Measurements from ENCODE around the gene MYRIP.
"Not testable (repeated sequence)": the region's sequence is repeated elsewhere in the genome, so short reads cannot be mapped to it uniquely, and the experiment has no call there.

MYRIP gene

GRCh38 chr3:40024526-40024925 is 215.1 kb downstream of the MYRIP start:
- DNase-seq (ENCODE audit: low read depth, low spot score): no peak
- H3K4me3 ChIP-seq (ENCODE audit: insufficient read length, low read depth): no peak overlapping the region

GRCh38 chr3:40025892-40026291 is 216.5 kb downstream of the MYRIP start:
- H3K4me3 ChIP-seq (ENCODE audit: insufficient read length, low read depth); H3K9ac ChIP-seq (ENCODE audit: insufficient read length, low read depth); H3K36me3 ChIP-seq (ENCODE audit: insufficient read depth, insufficient read length, low read length); H3K4me1 ChIP-seq (ENCODE audit: insufficient read depth, insufficient read length); DNase-seq (ENCODE audit: low read depth, low spot score); H3K27me3 ChIP-seq (ENCODE audit: insufficient read depth, insufficient read length): not testable (repeated sequence)
- H3K9me3 ChIP-seq (ENCODE audit: insufficient read depth, low read length): peaks cover 29% of the 10 kb centered on the region

More at GRCh38 chr3:40024526-40024925, 215.1 kb downstream of the MYRIP start:
- Histone ChIP-seq H3K4me1 (ENCODE audit: insufficient read depth, insufficient read length) (no peaks in the 10 kb centered on the region), H3K36me3 (ENCODE audit: insufficient read depth, insufficient read length, low read length) (no peaks in the 10 kb centered on the region), H3K9ac (ENCODE audit: insufficient read length, low read depth) (no peak overlapping the region), H3K9me3 (ENCODE audit: insufficient read depth, low read length) (peaks cover 29% of the 10 kb centered on the region), H3K27me3 (ENCODE audit: insufficient read depth, insufficient read length) (no peaks in the 10 kb centered on the region)
- TF ChIP-seq ZNF274 (IDR thresholded peaks at IDR 0.05; ENCODE audit: low read depth, low read length) (no peak), YY1 (IDR thresholded peaks at IDR 0.05; ENCODE audit: insufficient read depth, insufficient read length) (no peak), SUZ12 (IDR thresholded peaks at IDR 0.05; ENCODE audit: extremely low read depth, insufficient read depth, insufficient read length) (no peak)

GRCh38 chr3:40035177-40035576 is 225.8 kb downstream of the MYRIP start:
- H3K27me3 ChIP-seq (ENCODE audit: insufficient read depth, insufficient read length): no peaks in the 10 kb centered on the region
- no peaks in the 10 kb centered on the region for H3K36me3 ChIP-seq (ENCODE audit: insufficient read depth, insufficient read length, low read length)
- peaks cover 6% of the 10 kb centered on the region for H3K9me3 ChIP-seq (ENCODE audit: insufficient read depth, low read length)
- no peak overlapping the region for H3K4me3 ChIP-seq (ENCODE audit: insufficient read length, low read depth)
- no peak for DNase-seq (ENCODE audit: low read depth, low spot score)
- peaks cover 2% of the 10 kb centered on the region for H3K4me1 ChIP-seq (ENCODE audit: insufficient read depth, insufficient read length)
- no peak overlapping the region for H3K9ac ChIP-seq (ENCODE audit: insufficient read length, low read depth)
- no peak for TF ChIP-seq SUZ12 (IDR thresholded peaks at IDR 0.05; ENCODE audit: extremely low read depth, insufficient read depth, insufficient read length)
- no peak for TF ChIP-seq ZNF274 (IDR thresholded peaks at IDR 0.05; ENCODE audit: low read depth, low read length)
- TF ChIP-seq YY1 (IDR thresholded peaks at IDR 0.05; ENCODE audit: insufficient read depth, insufficient read length): no peak

GRCh38 chr3:40037582-40037981 is 228.2 kb downstream of the MYRIP start:
- peak; percentile 44 for DNase-seq (ENCODE audit: low read depth, low spot score)
- peaks cover 6% of the 10 kb centered on the region for H3K9me3 ChIP-seq (ENCODE audit: insufficient read depth, low read length)
- H3K4me3 ChIP-seq (ENCODE audit: insufficient read length, low read depth): no peak overlapping the region
- no peak overlapping the region for H3K9ac ChIP-seq (ENCODE audit: insufficient read length, low read depth)
- no peaks in the 10 kb centered on the region for H3K27me3 ChIP-seq (ENCODE audit: insufficient read depth, insufficient read length)
- TF ChIP-seq YY1 (IDR thresholded peaks at IDR 0.05; ENCODE audit: insufficient read depth, insufficient read length) (no peak), ZNF274 (IDR thresholded peaks at IDR 0.05; ENCODE audit: low read depth, low read length) (no peak), SUZ12 (IDR thresholded peaks at IDR 0.05; ENCODE audit: extremely low read depth, insufficient read depth, insufficient read length) (no peak)
- H3K4me1 ChIP-seq (ENCODE audit: insufficient read depth, insufficient read length): peaks cover 2% of the 10 kb centered on the region
- H3K36me3 ChIP-seq (ENCODE audit: insufficient read depth, insufficient read length, low read length): no peaks in the 10 kb centered on the region

- H3K27me3 ChIP-seq (ENCODE audit: insufficient read depth, insufficient read length): no peaks in the 10 kb centered on the region
- no peak overlapping the region for H3K4me3 ChIP-seq (ENCODE audit: insufficient read length, low read depth)
- no peaks in the 10 kb centered on the region for H3K4me1 ChIP-seq (ENCODE audit: insufficient read depth, insufficient read length)
- H3K9ac ChIP-seq (ENCODE audit: insufficient read length, low read depth): no peak overlapping the region
- H3K9me3 ChIP-seq (ENCODE audit: insufficient read depth, low read length): no peaks in the 10 kb centered on the region
- no peak for TF ChIP-seq ZNF274 (IDR thresholded peaks at IDR 0.05; ENCODE audit: low read depth, low read length)
- no peak for TF ChIP-seq YY1 (IDR thresholded peaks at IDR 0.05; ENCODE audit: insufficient read depth, insufficient read length)
- no peak for TF ChIP-seq SUZ12 (IDR thresholded peaks at IDR 0.05; ENCODE audit: extremely low read depth, insufficient read depth, insufficient read length)
- DNase-seq (ENCODE audit: low read depth, low spot score): no peak
- no peaks in the 10 kb centered on the region for H3K36me3 ChIP-seq (ENCODE audit: insufficient read depth, insufficient read length, low read length)
These were observed 233.5 kb downstream of the MYRIP start for GRCh38 chr3:40042752-40043443.

- Histone ChIP-seq H3K9me3 (ENCODE audit: insufficient read depth, low read length) (no peaks in the 10 kb centered on the region), H3K9ac (ENCODE audit: insufficient read length, low read depth) (no peak overlapping the region), H3K36me3 (ENCODE audit: insufficient read depth, insufficient read length, low read length) (no peaks in the 10 kb centered on the region), H3K4me1 (ENCODE audit: insufficient read depth, insufficient read length) (no peaks in the 10 kb centered on the region), H3K4me3 (ENCODE audit: insufficient read length, low read depth) (no peak overlapping the region), H3K27me3 (ENCODE audit: insufficient read depth, insufficient read length) (no peaks in the 10 kb centered on the region)
- no peak for DNase-seq (ENCODE audit: low read depth, low spot score)
- TF ChIP-seq SUZ12 (IDR thresholded peaks at IDR 0.05; ENCODE audit: extremely low read depth, insufficient read depth, insufficient read length) (no peak), YY1 (IDR thresholded peaks at IDR 0.05; ENCODE audit: insufficient read depth, insufficient read length) (no peak), ZNF274 (IDR thresholded peaks at IDR 0.05; ENCODE audit: low read depth, low read length) (no peak)
These were observed 234.0 kb downstream of the MYRIP start for GRCh38 chr3:40043444-40043755.

- no peak overlapping the region for H3K9ac ChIP-seq (ENCODE audit: insufficient read length, low read depth)
- no peaks in the 10 kb centered on the region for H3K9me3 ChIP-seq (ENCODE audit: insufficient read depth, low read length)
- TF ChIP-seq SUZ12 (IDR thresholded peaks at IDR 0.05; ENCODE audit: extremely low read depth, insufficient read depth, insufficient read length) (no peak), YY1 (IDR thresholded peaks at IDR 0.05; ENCODE audit: insufficient read depth, insufficient read length) (no peak), ZNF274 (IDR thresholded peaks at IDR 0.05; ENCODE audit: low read depth, low read length) (no peak)
- DNase-seq (ENCODE audit: low read depth, low spot score): no peak
- no peaks in the 10 kb centered on the region for H3K27me3 ChIP-seq (ENCODE audit: insufficient read depth, insufficient read length)
- H3K4me3 ChIP-seq (ENCODE audit: insufficient read length, low read depth): no peak overlapping the region
- H3K36me3 ChIP-seq (ENCODE audit: insufficient read depth, insufficient read length, low read length): no peaks in the 10 kb centered on the region
- no peaks in the 10 kb centered on the region for H3K4me1 ChIP-seq (ENCODE audit: insufficient read depth, insufficient read length)
These were observed 235.1 kb downstream of the MYRIP start for GRCh38 chr3:40044487-40044886.
